Mucosa of descending colon (tissue), 3 donors: ENCODE measurements around the gene EFHC1. TPM values are rescaled to one million over a fixed set of nuclear protein-coding genes. Genes with fewer than 3 reads are reported as not detected.

Source experiments
- ATAC-seq: fragments of 200-7000 bp; cut with Tn5 transposase; one replicate; pipeline ENCODE4 v1.9.1; 2020; ENCODE audit warnings: mild to moderate bottlenecking, moderate library complexity
- DNase-seq, 3 donors: peaks; one replicate each; pipeline ENCODE4 v3.0.0-alpha.2; 2020
- H3K36me3 ChIP-seq: fragments of 200-600 bp; one replicate; pipeline ENCODE4 v1.8.0; 2021; ENCODE audit warnings: low read depth, mild to moderate bottlenecking
- H3K4me1 ChIP-seq: fragments of 200-600 bp; one replicate; pipeline ENCODE4 v1.8.0; 2021; ENCODE audit warnings: low read depth, mild to moderate bottlenecking
- H3K4me3 ChIP-seq: fragments of 200-600 bp; one replicate; pipeline ENCODE4 v1.8.0; 2021; ENCODE audit warnings: mild to moderate bottlenecking
- H3K9me3 ChIP-seq: fragments of 200-600 bp; one replicate; pipeline ENCODE4 v1.8.0; 2021; ENCODE audit warnings: mild to moderate bottlenecking
- CTCF ChIP-seq: fragments of 200-600 bp; IDR thresholded peaks from one replicate; pipeline ENCODE4 v1.8.0; 2022; ENCODE audit warnings: antibody characterized with exemption, mild to moderate bottlenecking
- intact Hi-C, 2 donors: fragments of 100-400 bp; cut with DNase I in 1 of 2; cut with micrococcal nuclease in 1 of 2; formaldehyde crosslinking; loops; one replicate each; pipeline versions ENCODE4 v1.11.0 to v1.11.1; 2022; cut with DNase I, micrococcal nuclease
- total RNA-seq, 3 donors: library from RNA; stranded (reverse); fragmentation: NEBNext Ultra II Directional in 2 of 3; extraction: Animal tissue kit (Norgen Biotek cat#: 25700) in 2 of 3; gene quantifications; one replicate each; pipeline versions ENCODE4 v1.2.1 to v1.2.4, GENCODE V29; 2021 to 2023
- donor health status: DM: no; HTN: no; CAD: no; lungs with moderate emphysema.
- donor health status: DM: no; HTN: no; CAD: no.
- donor health status: DM: no; HTN: yes; CAD: no.

EFHC1 gene
- total RNA-seq, 3 donors from 2014 or later, result 10.8 to 22.2 (median 20.5) TPM

- TF ChIP-seq CTCF, result no peak
- H3K36me3 ChIP-seq, result no peaks in the 10 kb centered on the region
- no peak overlapping the region for H3K4me3 ChIP-seq
- intact Hi-C loops, result no loop called here
- DNase-seq (no peak), ATAC-seq (no peak)
- no peaks in the 10 kb centered on the region for H3K9me3 ChIP-seq
- H3K4me1 ChIP-seq, result peaks cover 48% of the 10 kb centered on the region
Observed at GRCh38 chr6:52391599-52391998, 28.5 kb upstream of the EFHC1 start.

GRCh38 chr6:52392944-52393343 is 27.2 kb upstream of the EFHC1 start:
- intact Hi-C loops, result no loop called here

GRCh38 chr6:52393780-52394179 is 26.4 kb upstream of the EFHC1 start:
- no peaks in the 10 kb centered on the region for H3K36me3 ChIP-seq
- peaks cover 46% of the 10 kb centered on the region for H3K4me1 ChIP-seq
- intact Hi-C loops, result no loop called here
- H3K9me3 ChIP-seq, result no peaks in the 10 kb centered on the region
- ATAC-seq (no peak), DNase-seq (no peak)
- no peak overlapping the region for H3K4me3 ChIP-seq
- no peak for TF ChIP-seq CTCF

More at GRCh38 chr6:52392944-52393343, 27.2 kb upstream of the EFHC1 start:
- Histone ChIP-seq H3K4me3 (no peak overlapping the region), H3K36me3 (no peaks in the 10 kb centered on the region), H3K4me1 (peaks cover 47% of the 10 kb centered on the region), H3K9me3 (no peaks in the 10 kb centered on the region)
- DNase-seq (no peak), ATAC-seq (no peak)
- no peak for TF ChIP-seq CTCF

- Histone ChIP-seq H3K4me3 (no peak overlapping the region), H3K9me3 (no peaks in the 10 kb centered on the region), H3K4me1 (peaks cover 47% of the 10 kb centered on the region), H3K36me3 (no peaks in the 10 kb centered on the region)
- no peak for TF ChIP-seq CTCF
- ATAC-seq (no peak), DNase-seq (no peak)
- intact Hi-C loops, result no loop called here
Observed at GRCh38 chr6:52394251-52394666, 25.9 kb upstream of the EFHC1 start.

GRCh38 chr6:52395969-52396368 is 24.2 kb upstream of the EFHC1 start:
- intact Hi-C loops, result no loop called here
- H3K4me1 ChIP-seq, result peaks cover 48% of the 10 kb centered on the region
- DNase-seq (no peak), ATAC-seq (peak; percentile 35)
- H3K36me3 ChIP-seq, result no peaks in the 10 kb centered on the region
- no peak overlapping the region for H3K4me3 ChIP-seq
- no peaks in the 10 kb centered on the region for H3K9me3 ChIP-seq
- no peak for TF ChIP-seq CTCF
